Measurements from ENCODE around the gene UGT1A8.

DNA sequence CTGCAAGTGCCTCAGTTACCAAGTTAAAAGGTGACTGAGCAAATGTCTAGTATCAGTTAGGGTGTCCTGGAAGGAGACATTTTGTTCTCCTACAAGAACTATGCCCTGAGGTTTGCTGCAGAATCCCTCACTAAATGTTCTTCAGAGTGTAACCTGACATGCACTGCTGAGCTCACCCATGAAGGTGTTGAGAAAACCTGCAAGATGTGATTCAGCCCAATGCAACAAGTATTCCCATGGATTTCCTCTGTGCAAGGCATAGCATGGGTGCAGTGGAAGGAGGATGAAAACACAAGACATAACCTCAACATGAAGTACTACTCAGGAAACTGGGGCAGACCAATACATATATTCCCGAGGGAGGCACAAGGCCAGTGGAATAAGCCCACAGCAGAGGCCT is 15.4 kb upstream of the UGT1A8 start:
- TF ChIP-seq, protein P1, sequence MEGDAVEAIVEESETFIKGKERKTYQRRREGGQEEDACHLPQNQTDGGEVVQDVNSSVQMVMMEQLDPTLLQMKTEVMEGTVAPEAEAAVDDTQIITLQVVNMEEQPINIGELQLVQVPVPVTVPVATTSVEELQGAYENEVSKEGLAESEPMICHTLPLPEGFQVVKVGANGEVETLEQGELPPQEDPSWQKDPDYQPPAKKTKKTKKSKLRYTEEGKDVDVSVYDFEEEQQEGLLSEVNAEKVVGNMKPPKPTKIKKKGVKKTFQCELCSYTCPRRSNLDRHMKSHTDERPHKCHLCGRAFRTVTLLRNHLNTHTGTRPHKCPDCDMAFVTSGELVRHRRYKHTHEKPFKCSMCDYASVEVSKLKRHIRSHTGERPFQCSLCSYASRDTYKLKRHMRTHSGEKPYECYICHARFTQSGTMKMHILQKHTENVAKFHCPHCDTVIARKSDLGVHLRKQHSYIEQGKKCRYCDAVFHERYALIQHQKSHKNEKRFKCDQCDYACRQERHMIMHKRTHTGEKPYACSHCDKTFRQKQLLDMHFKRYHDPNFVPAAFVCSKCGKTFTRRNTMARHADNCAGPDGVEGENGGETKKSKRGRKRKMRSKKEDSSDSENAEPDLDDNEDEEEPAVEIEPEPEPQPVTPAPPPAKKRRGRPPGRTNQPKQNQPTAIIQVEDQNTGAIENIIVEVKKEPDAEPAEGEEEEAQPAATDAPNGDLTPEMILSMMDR (conservative IDR thresholded peaks at IDR 0.05; ENCODE audit: low read length): no peak
- no peak for TF ChIP-seq EZH2phosphoT487 (IDR thresholded peaks at IDR 0.05; ENCODE audit: borderline replicate concordance, low read depth, low read length)

Measured in OCI-LY7 (cell line).